Cardiac atrium fibroblast (primary cell): Measurements from ENCODE around the gene SIT1. TPM values are rescaled to one million over a fixed set of nuclear protein-coding genes. Genes with fewer than 3 reads are reported as not detected.

Experiments used
- total RNA-seq: library from RNA; depleted of rRNA; stranded (reverse); fragments of >200 nt; gene quantifications from 2 replicates; pipeline ENCODE4 v1.2.3, GENCODE V29; 2015

Gene SIT1, protein sequence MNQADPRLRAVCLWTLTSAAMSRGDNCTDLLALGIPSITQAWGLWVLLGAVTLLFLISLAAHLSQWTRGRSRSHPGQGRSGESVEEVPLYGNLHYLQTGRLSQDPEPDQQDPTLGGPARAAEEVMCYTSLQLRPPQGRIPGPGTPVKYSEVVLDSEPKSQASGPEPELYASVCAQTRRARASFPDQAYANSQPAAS
- total RNA-seq = 1.3 TPM in 1 of 2 replicates, not detected in the other

DNA sequence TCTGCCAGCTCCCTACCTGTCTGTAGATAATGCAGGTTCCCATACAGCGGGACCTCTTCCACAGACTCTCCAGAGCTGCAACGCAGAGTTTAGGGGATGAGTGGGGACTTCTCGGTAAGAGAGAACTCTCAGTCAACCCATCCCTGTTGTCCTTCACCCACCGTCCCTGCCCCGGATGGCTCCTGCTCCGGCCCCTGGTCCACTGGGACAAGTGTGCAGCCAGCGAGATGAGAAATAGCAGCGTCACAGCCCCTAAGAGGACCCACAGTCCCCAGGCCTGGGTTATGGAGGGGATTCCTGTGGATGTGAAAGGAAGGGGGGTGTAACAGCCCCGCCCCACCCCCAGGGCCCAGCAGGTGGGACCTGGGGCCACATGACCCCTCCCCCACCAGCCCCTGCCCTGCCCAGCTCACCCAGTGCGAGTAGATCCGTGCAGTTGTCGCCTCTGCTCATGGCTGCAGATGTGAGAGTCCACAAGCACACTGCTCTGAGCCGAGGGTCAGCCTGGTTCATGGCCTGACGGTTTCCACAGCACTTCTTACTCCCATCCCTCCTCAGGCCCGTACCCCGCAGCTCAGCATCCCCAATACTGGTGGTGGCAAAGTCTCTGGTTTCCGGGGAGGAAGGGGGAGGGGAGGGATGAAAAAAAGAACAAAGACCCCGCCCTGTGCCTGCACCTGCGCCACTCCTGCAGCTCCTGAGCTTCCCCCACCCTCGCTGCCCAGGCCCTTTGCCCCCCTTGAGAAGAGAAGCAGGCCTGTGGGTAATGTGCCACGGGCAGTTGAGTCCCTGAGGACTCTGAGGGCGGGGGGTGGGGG lies at the start of gene SIT1:
TSS of gene SIT1 (minus strand) at position 591 of the 818 bp plus-strand sequence. CDS start at position 513, 78 bp downstream.

DNA sequence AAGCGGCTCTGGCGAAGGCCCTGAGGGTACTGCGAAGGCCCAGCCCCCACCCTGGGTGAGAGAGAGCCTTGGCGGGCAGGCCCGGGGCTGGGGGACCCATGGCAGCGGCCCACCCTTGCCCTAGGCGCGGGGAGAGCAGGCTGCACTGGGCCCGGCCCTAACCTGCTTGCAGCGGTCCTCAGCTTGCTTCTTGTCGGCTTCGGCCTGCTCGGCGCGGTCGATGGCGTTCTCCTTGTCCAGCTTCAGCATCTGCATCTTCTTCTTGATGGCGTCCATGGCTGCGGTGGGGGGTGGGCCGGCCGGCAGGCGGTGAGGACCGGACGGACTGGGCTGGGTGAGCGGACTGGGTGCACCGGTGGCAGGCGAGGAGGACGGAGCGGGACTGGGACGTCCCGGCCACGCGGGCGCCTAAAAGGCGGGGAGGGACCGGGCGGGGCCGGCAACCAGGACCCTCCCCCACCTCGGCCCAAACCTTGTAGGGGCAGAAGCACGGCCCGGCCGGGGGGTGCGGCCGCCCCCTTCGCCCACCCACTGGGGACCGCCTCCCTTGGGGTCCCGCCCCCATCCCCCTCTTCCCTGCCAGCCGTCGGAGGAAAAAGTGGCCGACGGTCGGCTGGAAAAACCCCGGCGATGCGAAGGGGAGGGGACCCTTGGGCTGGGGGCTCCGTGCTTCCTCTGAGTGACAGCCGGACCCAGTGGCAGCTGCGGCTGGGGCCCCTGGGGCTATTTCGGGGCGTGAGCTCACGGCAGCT lies 39.0 kb upstream of the SIT1 start, which contains the start of gene TPM2:
TSS of gene TPM2 (minus strand) at position 384 of the 752 bp plus-strand sequence. CDS start at position 276, 108 bp downstream.

DNA sequence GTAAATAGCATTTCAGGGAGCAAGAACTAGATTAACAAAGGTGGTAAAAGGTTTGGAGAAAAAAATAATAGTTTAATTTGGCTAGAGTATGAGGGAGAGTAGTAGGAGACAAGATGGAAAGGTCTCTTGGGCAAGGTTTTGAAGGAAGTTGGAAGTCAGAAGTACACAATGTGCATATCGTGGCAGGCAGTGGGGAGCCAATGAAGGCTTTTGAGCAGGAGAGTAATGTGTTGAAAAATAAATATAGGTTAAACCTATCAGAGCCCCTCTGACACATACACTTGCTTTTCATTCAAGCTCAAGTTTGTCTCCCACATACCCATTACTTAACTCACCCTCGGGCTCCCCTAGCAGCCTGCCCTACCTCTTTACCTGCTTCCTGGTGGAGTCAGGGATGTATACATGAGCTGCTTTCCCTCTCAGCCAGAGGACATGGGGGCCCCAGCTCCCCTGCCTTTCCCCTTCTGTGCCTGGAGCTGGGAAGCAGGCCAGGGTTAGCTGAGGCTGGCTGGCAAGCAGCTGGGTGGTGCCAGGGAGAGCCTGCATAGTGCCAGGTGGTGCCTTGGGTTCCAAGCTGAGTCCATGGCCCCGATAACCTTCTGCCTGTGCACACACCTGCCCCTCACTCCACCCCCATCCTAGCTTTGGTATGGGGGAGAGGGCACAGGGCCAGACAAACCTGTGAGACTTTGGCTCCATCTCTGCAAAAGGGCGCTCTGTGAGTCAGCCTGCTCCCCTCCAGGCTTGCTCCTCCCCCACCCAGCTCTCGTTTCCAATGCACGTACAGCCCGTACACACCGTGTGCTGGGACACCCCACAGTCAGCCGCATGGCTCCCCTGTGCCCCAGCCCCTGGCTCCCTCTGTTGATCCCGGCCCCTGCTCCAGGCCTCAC lies 22.6 kb upstream of the SIT1 start, which contains the start of gene CA9:
TSS of gene CA9 (plus strand) at position 797 of the 893 bp plus-strand sequence. CDS start at position 829, 32 bp downstream.

DNA sequence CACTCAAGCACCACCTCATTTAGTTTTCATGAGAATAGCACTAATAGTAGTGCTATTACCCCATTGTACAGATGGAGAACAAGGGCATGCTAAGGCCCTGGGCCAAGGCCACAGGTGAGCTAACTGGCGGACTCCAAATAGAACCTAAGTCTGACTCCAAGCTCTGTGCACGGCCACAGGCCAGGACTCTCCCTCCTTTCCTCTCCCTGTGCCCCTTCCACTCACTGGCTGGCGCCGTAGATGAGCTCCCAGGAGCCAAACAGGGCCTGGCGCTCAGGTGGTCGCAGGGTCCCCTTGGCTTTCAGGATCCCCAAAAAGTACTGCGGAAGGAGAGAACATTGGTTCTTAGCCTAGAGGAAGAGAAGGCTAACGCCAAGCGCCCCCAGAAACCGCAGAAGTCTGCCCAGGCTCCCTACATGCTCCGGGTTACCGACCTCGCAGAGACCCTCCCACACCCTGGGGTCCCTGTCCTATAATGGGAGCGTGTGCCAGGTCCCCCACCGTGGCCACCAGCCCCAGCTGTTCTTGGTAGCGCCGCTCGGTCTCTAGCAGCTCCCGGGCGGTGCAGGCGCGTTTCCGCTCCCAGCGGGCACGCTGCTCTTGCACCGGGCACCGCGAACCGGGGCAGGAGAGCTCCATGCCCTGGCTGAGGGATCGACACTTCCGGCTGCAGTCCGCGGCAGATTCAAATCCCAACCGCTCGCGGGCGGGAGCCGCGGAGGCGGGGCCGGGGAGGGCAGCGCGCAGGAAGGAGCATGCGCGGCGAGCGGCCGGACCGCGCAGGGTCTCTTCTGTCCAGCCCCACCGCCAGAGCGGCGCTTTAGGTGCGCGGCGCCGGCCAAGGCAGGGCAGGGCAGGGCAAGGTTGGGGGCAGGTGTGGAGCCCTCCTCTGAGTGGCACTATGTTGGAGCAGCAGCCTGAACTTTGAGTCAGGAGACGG lies 14.1 kb upstream of the SIT1 start, which contains the start of gene ARHGEF39:
TSS of gene ARHGEF39 (minus strand) at position 665 of the 940 bp plus-strand sequence. CDS start at position 639, 26 bp downstream.

DNA sequence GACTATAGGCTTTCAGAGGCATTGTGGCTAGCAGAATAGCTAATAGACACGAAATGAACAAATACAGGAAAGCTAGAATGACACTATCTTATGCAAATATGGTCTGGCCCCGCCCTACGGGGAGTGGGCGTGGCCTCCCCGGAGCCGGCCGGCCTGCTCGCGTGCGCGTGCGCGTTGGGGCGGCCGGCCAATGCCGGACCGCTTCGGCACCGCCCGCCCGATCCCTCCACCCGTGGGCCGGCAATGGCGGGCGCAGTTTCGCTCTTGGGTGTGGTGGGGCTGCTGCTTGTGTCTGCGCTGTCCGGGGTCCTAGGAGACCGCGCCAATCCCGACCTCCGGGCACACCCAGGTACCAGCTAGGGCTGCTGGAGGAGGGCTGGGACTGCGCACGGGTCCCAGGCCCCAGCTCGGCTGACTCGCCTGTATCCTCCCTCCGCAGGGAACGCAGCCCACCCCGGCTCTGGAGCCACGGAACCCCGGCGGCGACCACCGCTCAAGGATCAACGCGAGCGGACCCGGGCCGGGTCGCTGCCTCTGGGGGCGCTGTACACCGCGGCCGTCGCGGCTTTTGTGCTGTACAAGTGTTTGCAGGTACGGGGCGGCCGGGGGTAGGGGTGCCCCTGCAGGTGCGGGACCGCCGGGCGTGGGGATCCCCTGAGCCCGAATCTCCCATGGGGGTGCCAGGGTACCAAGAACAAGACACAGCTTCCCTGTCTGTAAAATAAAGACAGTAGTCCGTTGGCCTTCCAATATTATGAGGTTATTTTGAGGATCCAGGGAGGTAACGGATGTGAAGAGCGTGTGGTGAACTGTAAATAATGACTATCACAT lies 7.6 kb upstream of the SIT1 start, which contains the start of gene CCDC107:
TSS of gene CCDC107 (plus strand) at position 156 of the 831 bp plus-strand sequence. CDS start at position 244, 88 bp downstream.

DNA sequence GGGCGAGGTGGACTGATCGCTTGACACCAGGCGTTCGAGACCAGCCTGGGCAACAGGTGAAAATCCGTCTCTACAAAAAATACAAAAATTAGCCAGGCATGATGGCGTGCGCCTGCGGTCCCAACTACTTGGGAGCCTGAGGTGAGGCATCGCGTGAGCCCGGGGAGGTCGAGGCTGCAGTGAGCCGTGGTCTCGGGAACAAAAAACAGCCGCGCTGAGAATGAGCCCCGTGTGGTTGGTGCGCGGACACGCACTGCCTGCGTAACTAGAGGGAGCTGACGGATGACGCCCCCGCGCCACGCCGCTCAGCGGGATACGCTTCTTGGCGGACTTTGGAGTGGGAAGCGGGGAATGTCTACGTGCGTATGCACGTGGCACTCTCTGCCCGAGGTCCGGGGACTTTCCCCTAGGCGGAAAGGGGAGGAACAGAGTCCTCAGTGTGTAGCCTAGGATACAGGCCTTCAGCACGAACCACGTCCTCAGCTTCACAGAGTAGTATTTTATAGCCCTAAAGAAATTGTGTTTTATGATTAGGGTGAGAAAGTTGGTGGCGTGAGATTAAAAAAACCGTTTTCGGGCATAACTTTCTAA lies 6.9 kb upstream of the SIT1 start, which contains the start of gene RMRP:
TSS of gene RMRP (minus strand) at position 474 of the 591 bp plus-strand sequence.

DNA sequence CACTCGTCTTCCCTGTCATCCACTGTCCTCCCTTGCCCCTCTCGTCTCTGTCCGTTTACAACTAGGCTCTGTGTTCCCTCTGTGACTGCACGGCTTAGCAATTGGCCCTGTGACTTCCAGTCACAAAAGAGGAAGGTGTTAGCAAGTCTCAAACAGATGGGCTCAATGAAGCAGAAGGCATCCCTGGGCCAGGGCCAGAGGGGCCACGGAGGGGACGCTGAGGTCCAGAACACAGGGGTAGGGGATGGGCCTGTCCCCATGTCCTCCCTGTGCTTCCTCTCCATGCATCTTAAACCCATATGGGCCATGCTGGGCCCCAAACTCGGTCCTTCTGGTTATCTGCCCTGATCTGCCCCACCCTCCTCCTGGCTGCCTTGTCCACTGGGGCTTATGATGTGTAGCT lies 32.4 kb downstream of the SIT1 start, which contains the start of gene CD72:
TSS of gene CD72 (minus strand) at position 89 of the 403 bp plus-strand sequence. CDS start 110 bp downstream, outside the sequence.

DNA sequence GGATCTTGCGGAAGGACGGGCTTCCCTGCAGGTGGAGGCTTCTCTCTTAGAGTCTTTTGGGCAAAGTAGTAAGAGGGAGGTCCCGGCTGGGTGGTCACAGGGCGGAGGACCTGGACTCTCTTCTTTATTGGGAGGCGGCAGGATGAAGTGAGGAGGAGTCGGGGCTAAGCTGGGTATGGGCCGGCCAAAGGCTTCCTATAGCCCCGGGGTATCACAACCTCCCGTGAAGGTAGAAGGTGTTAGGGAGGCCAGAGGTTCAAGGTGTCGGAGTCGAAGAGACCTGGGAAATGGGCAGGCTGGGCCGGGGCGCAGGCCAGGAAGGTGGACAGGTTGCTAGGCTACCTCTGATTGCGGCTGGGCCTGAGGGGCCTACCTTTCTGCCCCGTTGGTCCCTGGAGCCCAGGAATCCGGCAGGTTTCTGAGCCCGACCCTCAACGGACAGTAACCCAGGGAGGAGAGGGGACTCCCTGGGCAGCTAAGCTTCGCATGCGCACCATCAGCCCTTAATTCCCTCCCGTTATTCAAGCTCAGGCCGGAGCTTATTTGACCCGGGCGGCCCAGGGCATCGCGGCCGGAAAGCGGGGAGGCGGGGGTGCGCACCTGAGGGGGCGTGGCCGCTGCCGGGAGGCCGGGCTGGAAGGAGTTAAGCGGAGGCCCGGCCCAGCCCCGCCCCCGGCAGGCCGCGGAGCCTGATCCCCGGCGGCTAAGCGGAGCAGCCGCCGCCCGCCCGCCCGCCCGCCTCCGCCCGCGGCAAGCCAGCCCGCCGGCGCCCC lies 46.0 kb downstream of the SIT1 start, which contains the start of gene TESK1:
TSS of gene TESK1 (plus strand) at position 685 of the 773 bp plus-strand sequence. CDS start 358 bp downstream, outside the sequence.

Other genes starting within 250 kb of the SIT1 start
- gene RUSC2, start 160.8 kb downstream of the SIT1 start, total RNA-seq = 37.6 and 44.4 TPM in 2 replicates
- 14.1 and 16.1 TPM in 2 replicates for gene TESK1, start 45.7 kb downstream of the SIT1 start, total RNA-seq
- gene CD72, start 32.5 kb downstream of the SIT1 start, total RNA-seq = 0.32 and 1.3 TPM in 2 replicates
- gene RMRP, start 7.1 kb upstream of the SIT1 start, total RNA-seq = 11,420 and 19,025 TPM in 2 replicates
- 12.8 and 25.8 TPM in 2 replicates for gene CCDC107, start 7.4 kb upstream of the SIT1 start, total RNA-seq
- gene ARHGEF39, start 14.3 kb upstream of the SIT1 start, total RNA-seq = 0.18 and 0.49 TPM in 2 replicates
- gene CA9, start 23.0 kb upstream of the SIT1 start, total RNA-seq = 8.3 and 8.8 TPM in 2 replicates
- gene TPM2, start 39.0 kb upstream of the SIT1 start, total RNA-seq = 692 and 1,021 TPM in 2 replicates
- gene TLN1, start 81.3 kb upstream of the SIT1 start, total RNA-seq = 335 and 378 TPM in 2 replicates
- gene CREB3, start 81.7 kb upstream of the SIT1 start, total RNA-seq = 60.5 and 72.6 TPM in 2 replicates
- 11.7 and 22.2 TPM in 2 replicates for gene GBA2, start 98.3 kb upstream of the SIT1 start, total RNA-seq
- gene RGP1, start 98.4 kb upstream of the SIT1 start, total RNA-seq = 10.7 and 15.2 TPM in 2 replicates
- gene MSMP, start 103.3 kb upstream of the SIT1 start, total RNA-seq = 2.0 TPM in 1 of 2 replicates, not detected in the other
- 19.9 and 27.5 TPM in 2 replicates for gene NPR2, start 140.7 kb upstream of the SIT1 start, total RNA-seq
- 0.32 and 0.36 TPM in 2 replicates for gene SPAG8, start 161.3 kb upstream of the SIT1 start, total RNA-seq
- 19.0 and 24.2 TPM in 2 replicates for gene HINT2, start 164.1 kb upstream of the SIT1 start, total RNA-seq
- gene FAM221B, start 177.8 kb upstream of the SIT1 start, total RNA-seq = not detected in 2 replicates
- 2.0 and 2.1 TPM in 2 replicates for gene TMEM8B, start 178.3 kb upstream of the SIT1 start, total RNA-seq
- not detected in 2 replicates for gene OR13J1, start 219.5 kb upstream of the SIT1 start, total RNA-seq